Smooth muscle cell (in vitro differentiated cells): ENCODE measurements around the gene EN1. TPM values are rescaled to one million over a fixed set of nuclear protein-coding genes. Genes with fewer than 3 reads are reported as not detected.

ENCODE experiments used
- DNase-seq: peaks from one replicate; lab custom pipeline; 2025; ENCODE audit not compliant: unreplicated experiment; lab: John Stamatoyannopoulos, UW
- H2AFZ ChIP-seq: fragments of 200-600 bp; sonication (generic); 2 replicates; pipeline ENCODE4 v1.6.0; 2016; ENCODE audit warnings: antibody characterized with exemption, low read depth, mild to moderate bottlenecking
- H3F3A ChIP-seq: fragments of 200-600 bp; sonication (generic); 2 replicates; pipeline ENCODE4 v1.6.0; 2017; ENCODE audit warnings: antibody characterized with exemption, low read depth
- H3K27ac ChIP-seq: fragments of 200-600 bp; sonication (generic); 2 replicates; pipeline ENCODE4 v1.5.1; 2016; ENCODE audit warnings: low read depth, mild to moderate bottlenecking
- H3K27me3 ChIP-seq: fragments of 200-600 bp; sonication (generic); 2 replicates; pipeline ENCODE4 v1.6.1; 2016; ENCODE audit warnings: low read depth, mild to moderate bottlenecking
- H3K36me3 ChIP-seq: fragments of 200-600 bp; sonication (generic); 2 replicates; pipeline ENCODE4 v1.5.1; 2016; ENCODE audit warnings: low read depth
- H3K4me1 ChIP-seq: fragments of 200-600 bp; sonication (generic); 2 replicates; pipeline ENCODE4 v1.5.1; 2016; ENCODE audit warnings: low read depth
- H3K4me2 ChIP-seq: fragments of 200-600 bp; sonication (generic); 2 replicates; pipeline ENCODE4 v1.6.0; 2016; ENCODE audit warnings: mild to moderate bottlenecking
- H3K4me3 ChIP-seq: fragments of 200-600 bp; sonication (generic); 2 replicates; pipeline ENCODE4 v1.5.1; 2016; ENCODE audit warnings: mild to moderate bottlenecking
- H3K79me2 ChIP-seq: fragments of 200-600 bp; sonication (generic); 2 replicates; pipeline ENCODE4 v1.6.0; 2016; ENCODE audit warnings: low read depth, mild to moderate bottlenecking
- H3K9ac ChIP-seq: fragments of 200-600 bp; sonication (generic); 2 replicates; pipeline ENCODE4 v1.6.0; 2016; ENCODE audit warnings: low read depth
- H3K9me3 ChIP-seq: fragments of 200-600 bp; sonication (generic); replicated peaks from 2 replicates; pipeline ENCODE4 v1.5.1; 2016; ENCODE audit warnings: low read depth
- H4K20me1 ChIP-seq: fragments of 200-600 bp; sonication (generic); 2 replicates; pipeline ENCODE4 v1.6.0; 2016; ENCODE audit warnings: low read depth
- WGBS: methylation state at CpG from one replicate; pipeline ENCODE4 v1.1.7; 2016; ENCODE audit warnings: low lambda C conversion rate; 5-methylcytosine and 5-hydroxymethylcytosine counted together
- polyA plus RNA-seq: library from polyadenylated mRNA; unstranded; fragments of >200 nt; fragmentation: Nextera tagmentation; extraction: Ambion mirVana; gene quantifications from 2 replicates; pipeline ENCODE4 v1.2.1, GENCODE V29; 2016
- total RNA-seq: library from RNA; depleted of rRNA; stranded (reverse); fragments of >200 nt; gene quantifications from 2 replicates; pipeline ENCODE4 v1.2.3, GENCODE V29; 2014
- TF ChIP-seq, protein P1 (sequence below): fragments of 200-600 bp; sonication (generic); IDR thresholded peaks from 2 replicates; pipeline ENCODE4 v1.5.1; 2017; ENCODE audit warnings: borderline replicate concordance, mild to moderate bottlenecking, antibody characterized with exemption; ENCODE audit not compliant: insufficient read depth, poor library complexity, severe bottlenecking

EN1 gene
- total and polyA plus RNA-seq, 2 experiments from 2014 or later = 3.0 to 3.4 TPM

DNA sequence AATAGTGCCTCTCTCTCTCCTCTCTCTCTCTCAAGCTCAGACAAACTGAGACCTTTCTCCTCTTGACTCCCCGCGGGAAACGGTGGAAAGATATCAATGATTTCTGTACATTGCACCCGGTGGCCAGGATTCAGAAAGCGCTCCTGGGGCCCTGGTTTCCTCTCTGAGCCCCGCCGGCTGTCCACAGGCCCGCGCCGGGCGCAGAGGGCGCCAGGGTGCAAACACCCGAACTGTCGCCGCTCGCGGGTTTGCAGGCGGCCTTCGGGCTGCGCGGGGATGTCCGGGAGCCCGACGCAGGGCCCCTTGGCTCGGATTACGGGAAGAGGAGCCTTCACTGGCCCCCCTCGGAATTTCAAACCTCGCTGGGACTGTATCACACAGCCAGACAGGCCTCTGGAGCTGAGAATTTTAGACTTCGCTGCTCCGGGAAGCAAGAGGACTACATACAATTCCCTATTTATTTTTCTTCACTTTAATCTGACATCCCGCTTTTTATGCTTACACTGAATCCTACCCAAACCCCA, 5.2 kb upstream of the EN1 start:
- no peaks in the 10 kb centered on the region for H4K20me1 ChIP-seq
- H3F3A ChIP-seq = no peaks in the 10 kb centered on the region
- H3K9ac ChIP-seq = no peak overlapping the region
- no peaks in the 10 kb centered on the region for H3K36me3 ChIP-seq
- peak overlapping the region; percentile 33 for H3K4me3 ChIP-seq
- no peak overlapping the region for H3K27ac ChIP-seq
- no peaks in the 10 kb centered on the region for H3K79me2 ChIP-seq
- H3K4me2 ChIP-seq = peak overlapping the region; percentile 89
- DNase-seq = no peak
- H2AFZ ChIP-seq = no peak overlapping the region
- H3K27me3 ChIP-seq = peaks cover 99% of the 10 kb centered on the region
- H3K4me1 ChIP-seq = peaks cover 7% of the 10 kb centered on the region
- H3K9me3 ChIP-seq = no peaks in the 10 kb centered on the region
- TF ChIP-seq, protein P1, sequence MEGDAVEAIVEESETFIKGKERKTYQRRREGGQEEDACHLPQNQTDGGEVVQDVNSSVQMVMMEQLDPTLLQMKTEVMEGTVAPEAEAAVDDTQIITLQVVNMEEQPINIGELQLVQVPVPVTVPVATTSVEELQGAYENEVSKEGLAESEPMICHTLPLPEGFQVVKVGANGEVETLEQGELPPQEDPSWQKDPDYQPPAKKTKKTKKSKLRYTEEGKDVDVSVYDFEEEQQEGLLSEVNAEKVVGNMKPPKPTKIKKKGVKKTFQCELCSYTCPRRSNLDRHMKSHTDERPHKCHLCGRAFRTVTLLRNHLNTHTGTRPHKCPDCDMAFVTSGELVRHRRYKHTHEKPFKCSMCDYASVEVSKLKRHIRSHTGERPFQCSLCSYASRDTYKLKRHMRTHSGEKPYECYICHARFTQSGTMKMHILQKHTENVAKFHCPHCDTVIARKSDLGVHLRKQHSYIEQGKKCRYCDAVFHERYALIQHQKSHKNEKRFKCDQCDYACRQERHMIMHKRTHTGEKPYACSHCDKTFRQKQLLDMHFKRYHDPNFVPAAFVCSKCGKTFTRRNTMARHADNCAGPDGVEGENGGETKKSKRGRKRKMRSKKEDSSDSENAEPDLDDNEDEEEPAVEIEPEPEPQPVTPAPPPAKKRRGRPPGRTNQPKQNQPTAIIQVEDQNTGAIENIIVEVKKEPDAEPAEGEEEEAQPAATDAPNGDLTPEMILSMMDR = no peak
- WGBS = 4% methylated on average over 31 of the region's 31 CpGs

DNA sequence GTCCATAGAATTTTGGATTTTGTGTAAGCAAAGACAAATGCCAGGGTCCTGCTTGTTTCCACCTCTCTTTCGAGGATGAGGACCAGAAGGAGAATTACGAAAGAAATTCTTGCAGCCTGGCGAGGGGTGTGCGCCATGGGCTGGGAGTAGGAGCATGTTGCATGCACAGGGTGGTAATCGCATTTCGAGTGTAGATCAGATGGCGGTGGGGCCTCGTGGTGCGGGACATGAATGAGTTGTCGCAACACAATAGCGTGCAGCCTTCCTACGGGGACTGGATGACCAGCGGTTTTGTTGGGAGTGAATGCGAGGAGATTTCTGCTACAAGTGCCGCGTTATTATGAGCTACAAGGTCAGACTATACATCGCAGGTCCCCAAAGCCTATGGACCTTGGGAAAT, 4.2 kb upstream of the EN1 start:
- Histone ChIP-seq H3K4me2 (peak overlapping the region; percentile 89), H2AFZ (no peak overlapping the region), H3K79me2 (no peaks in the 10 kb centered on the region), H3K9ac (no peak overlapping the region), H3K4me3 (no peak overlapping the region), H3K27me3 (peaks cover 99% of the 10 kb centered on the region), H3K27ac (no peak overlapping the region), H4K20me1 (no peaks in the 10 kb centered on the region), H3K36me3 (no peaks in the 10 kb centered on the region), H3K4me1 (peaks cover 8% of the 10 kb centered on the region), H3K9me3 (no peaks in the 10 kb centered on the region), H3F3A (no peaks in the 10 kb centered on the region)
- WGBS = 13% methylated on average over 17 of the region's 17 CpGs
- no peak for DNase-seq
- TF ChIP-seq, protein P1 = no peak

DNA sequence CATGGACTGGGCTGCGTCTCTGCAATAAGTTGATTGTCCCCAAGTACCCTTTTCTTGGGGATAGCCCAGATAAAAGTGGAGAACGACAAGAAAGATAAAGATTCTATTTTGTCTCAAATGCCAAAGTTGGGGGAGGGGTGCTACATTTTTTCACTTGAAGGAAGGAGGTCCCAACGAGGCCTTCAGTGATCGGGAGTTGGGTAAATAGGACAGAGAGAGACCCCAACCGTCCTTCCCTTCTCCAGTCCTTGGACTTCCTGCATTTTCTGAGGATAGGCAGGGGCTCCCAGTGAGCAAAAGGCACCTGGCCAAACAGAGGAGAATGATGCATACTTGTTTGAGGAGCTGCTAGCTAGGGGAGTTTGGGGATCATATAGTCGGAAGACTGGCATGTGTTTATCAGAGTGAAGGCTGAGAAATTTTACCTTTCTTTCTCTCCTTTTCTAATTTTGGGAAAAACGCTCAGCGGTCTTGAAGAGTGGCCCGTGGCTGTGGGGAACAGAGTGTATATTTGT, 3.5 kb upstream of the EN1 start:
- H3K9ac ChIP-seq = no peak overlapping the region
- no peaks in the 10 kb centered on the region for H3K9me3 ChIP-seq
- no peak overlapping the region for H2AFZ ChIP-seq
- WGBS = 17% methylated on average over 9 of the region's 9 CpGs
- H3K4me3 ChIP-seq = no peak overlapping the region
- H3K36me3 ChIP-seq = no peaks in the 10 kb centered on the region
- peaks cover 98% of the 10 kb centered on the region for H3K27me3 ChIP-seq
- TF ChIP-seq, protein P1 = no peak
- DNase-seq = no peak
- H3F3A ChIP-seq = no peaks in the 10 kb centered on the region
- no peaks in the 10 kb centered on the region for H4K20me1 ChIP-seq
- peaks cover 8% of the 10 kb centered on the region for H3K4me1 ChIP-seq
- H3K4me2 ChIP-seq = peak overlapping the region; percentile 99
- no peaks in the 10 kb centered on the region for H3K79me2 ChIP-seq
- H3K27ac ChIP-seq = no peak overlapping the region
